H1 (cell line): Measurements from ENCODE around the gene COASY. TPM values are rescaled to one million over a fixed set of nuclear protein-coding genes. Genes with fewer than 3 reads are reported as not detected.

Experiments used
- ASH2L ChIP-seq: fragments of 200-600, 300-600 bp; sonication (generic); IDR thresholded peaks from one replicate; pipeline ENCODE4 v1.7.1; 2017; ENCODE audit warnings: low read length
- BCL11A ChIP-seq, 2 experiments: IDR thresholded peaks; one replicate each; pipeline ENCODE4 v1.6.1; 2011; ENCODE audit warnings: low read depth in 2 of 2, low read length in 2 of 2, mild to moderate bottlenecking in 2 of 2
- CBX5 ChIP-seq: fragments of 300-800, 300-1000 bp; sonication (generic); IDR thresholded peaks from 2 replicates; pipeline ENCODE4 v1.7.1; 2016; ENCODE audit warnings: antibody characterized with exemption, low read length, low read depth
- CEBPB ChIP-seq: IDR thresholded peaks from 2 replicates; pipeline ENCODE4 v1.6.1; 2012; ENCODE audit warnings: low read depth, low read length
- CHD1 ChIP-seq: IDR thresholded peaks from 2 replicates; pipeline ENCODE4 v1.6.1; 2012; ENCODE audit warnings: low read depth, low read length, improper control_type of control experiment
- CREB1 ChIP-seq: IDR thresholded peaks from 2 replicates; pipeline ENCODE4 v1.6.1; 2012; ENCODE audit warnings: inconsistent platforms
- EGR1 ChIP-seq: IDR thresholded peaks from 2 replicates; pipeline ENCODE4 v1.6.1; 2011; ENCODE audit warnings: low read depth, low read length, borderline replicate concordance
- EZH2 ChIP-seq: fragments of 200-600 bp; sonication (generic); IDR thresholded peaks from 2 replicates; pipeline ENCODE4 v1.7.1; 2012; ENCODE audit warnings: low read depth, mild to moderate bottlenecking, moderate library complexity, low read length, inconsistent platforms; ENCODE audit not compliant: severe bottlenecking
- GABPA ChIP-seq: IDR thresholded peaks from 2 replicates; pipeline ENCODE4 v1.6.1; 2011; ENCODE audit warnings: mild to moderate bottlenecking, low read length, moderate library complexity, borderline replicate concordance; ENCODE audit not compliant: insufficient read depth
- HDAC2 ChIP-seq, 2 experiments: fragments of 300-600 bp in 1 of 2; sonication (generic) in 1 of 2; IDR thresholded peaks; 2 replicates each; pipeline ENCODE4 v1.6.1; 2011 to 2012; ENCODE audit warnings: low read depth in 2 of 2, low read length in 2 of 2, mild to moderate bottlenecking in 2 of 2, moderate library complexity in 2 of 2, borderline replicate concordance in 1 of 2, inconsistent platforms in 1 of 2
- KDM4A ChIP-seq: IDR thresholded peaks from one replicate; pipeline ENCODE4 v1.7.1; 2012; ENCODE audit warnings: low read depth, mild to moderate bottlenecking, moderate library complexity, low read length, inconsistent platforms; ENCODE audit not compliant: severe bottlenecking
- NRF1 ChIP-seq: IDR thresholded peaks from 2 replicates; pipeline ENCODE4 v1.6.1; 2011; ENCODE audit warnings: mild to moderate bottlenecking, low read depth, low read length, improper control_type of control experiment
- POLR2A ChIP-seq, 2 experiments: IDR thresholded peaks; 1 replicate in 1 of 2; 2 replicates in 1 of 2; pipeline ENCODE4 v1.6.1; 2011; ENCODE audit warnings: low read depth in 2 of 2, low read length in 2 of 2, mild to moderate bottlenecking in 2 of 2; ENCODE audit errors: control extremely low read depth in 1 of 2
- RBBP5 ChIP-seq: IDR thresholded peaks from 2 replicates; pipeline ENCODE4 v1.7.1; 2012; ENCODE audit warnings: low read depth, mild to moderate bottlenecking, inconsistent platforms, low read length, moderate library complexity, borderline replicate concordance
- RNF2 ChIP-seq: fragments of 200-900, 300-1000 bp; sonication (generic); IDR thresholded peaks from 2 replicates; pipeline ENCODE4 v1.7.1; 2016; ENCODE audit warnings: borderline replicate concordance, low read depth, mild to moderate bottlenecking, antibody characterized with exemption, low read length; ENCODE audit not compliant: poor library complexity, severe bottlenecking; ENCODE audit errors: missing control alignments
- SAP30 ChIP-seq: fragments of 300-600 bp; sonication (generic); IDR thresholded peaks from 2 replicates; pipeline ENCODE4 v1.7.1; 2012; ENCODE audit warnings: low read length, moderate library complexity, mild to moderate bottlenecking, inconsistent platforms; ENCODE audit not compliant: insufficient read depth, insufficient replicate concordance
- SIRT6 ChIP-seq: IDR thresholded peaks from one replicate; pipeline ENCODE4 v1.7.1; 2012; ENCODE audit warnings: low read length, inconsistent platforms
- SRF ChIP-seq: IDR thresholded peaks from 2 replicates; pipeline ENCODE4 v1.6.1; 2011; ENCODE audit warnings: mild to moderate bottlenecking, low read depth, low read length, moderate library complexity
- SUZ12 ChIP-seq: fragments of 200-600 bp; sonication (generic); IDR thresholded peaks from 2 replicates; pipeline ENCODE4 v1.6.1; 2012; ENCODE audit warnings: mild to moderate bottlenecking, inconsistent platforms, low read length, moderate library complexity, mixed read lengths
- TAF1 ChIP-seq: IDR thresholded peaks from 2 replicates; pipeline ENCODE4 v1.6.1; 2011; ENCODE audit warnings: mild to moderate bottlenecking, low read depth, low read length
- polyA plus RNA-seq, 7 experiments: library from polyadenylated mRNA; depleted of rRNA in 3 of 7; stranded (reverse) in 5 of 7; unstranded in 2 of 7; fragments of >200 nt in 5 of 7; fragments of 200-250 nt in 2 of 7; gene quantifications; 1 replicate in 5 of 7; 2 replicates in 1 of 7; 4 replicates in 1 of 7; pipeline versions ENCODE4 v1.2.1 to v1.2.3, GENCODE V29; 2011 to 2013; ENCODE audit warnings: missing spikeins in 2 of 7, mixed read lengths in 2 of 7
- total RNA-seq: library from RNA; stranded (reverse); fragmentation: NEBNext Ultra II Directional; extraction: Animal tissue kit (Norgen Biotek cat#: 25700); gene quantifications from 2 replicates; pipeline ENCODE4 v1.2.1, GENCODE V29; 2021
- TF ChIP-seq, protein P1 (sequence below), 3 experiments: IDR thresholded peaks; 1 replicate in 2 of 3; 2 replicates in 1 of 3; pipeline versions ENCODE4 v1.5.1 to v1.6.1; 2011; ENCODE audit warnings: low read length in 3 of 3, mild to moderate bottlenecking in 3 of 3, inconsistent platforms in 2 of 3, low read depth in 1 of 3, moderate library complexity in 1 of 3; ENCODE audit not compliant: insufficient read depth in 1 of 3; ENCODE audit errors: control extremely low read depth in 1 of 3

COASY gene
- total and polyA plus RNA-seq, 2 of the 8 experiments (the other 6 are each of a cell fraction or from before 2014, with no cell fraction given), result 64.5 to 100 TPM

DNA sequence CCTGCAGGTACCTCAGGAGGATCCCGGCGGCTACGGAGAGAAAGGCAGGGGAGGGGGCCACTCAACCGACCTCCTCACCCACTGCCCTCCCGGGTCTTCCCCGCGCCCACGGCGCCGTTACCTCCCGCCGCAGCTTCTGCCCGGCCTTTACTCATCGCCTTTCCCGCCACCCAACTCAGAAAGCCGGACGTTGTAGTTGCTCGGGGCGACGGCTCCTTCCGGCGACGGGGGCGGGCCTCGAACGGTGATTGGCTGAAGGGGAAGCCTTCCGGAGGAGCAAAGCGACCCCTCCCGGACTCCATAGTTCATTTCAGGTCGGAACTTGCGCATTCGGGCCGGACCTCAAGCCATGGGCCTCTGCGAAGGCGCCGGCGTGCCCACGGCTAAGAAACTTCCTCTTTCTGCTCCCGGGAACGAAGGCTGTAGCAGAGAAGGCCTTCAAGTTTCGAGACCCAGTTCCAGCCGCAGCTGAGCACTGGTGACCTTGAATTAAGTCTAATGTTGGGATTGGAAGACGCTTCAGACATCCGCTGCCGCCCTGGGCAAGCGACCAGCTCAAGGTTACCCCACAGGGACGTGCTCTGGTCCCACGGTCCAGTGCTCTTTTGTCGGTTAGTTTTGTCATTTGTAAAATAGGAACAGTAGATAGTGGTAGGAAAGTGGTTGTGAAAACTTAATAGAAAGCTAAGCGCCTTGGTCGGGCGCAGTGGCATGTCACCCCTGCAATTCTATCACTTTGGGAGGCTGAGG lies 15.8 kb downstream of the COASY start, which contains the start of gene PSMC3IP (continued):
- TF ChIP-seq NRF1, result no peak; the same call in 1 of the 2 replicates
- TF ChIP-seq, protein P1, sequence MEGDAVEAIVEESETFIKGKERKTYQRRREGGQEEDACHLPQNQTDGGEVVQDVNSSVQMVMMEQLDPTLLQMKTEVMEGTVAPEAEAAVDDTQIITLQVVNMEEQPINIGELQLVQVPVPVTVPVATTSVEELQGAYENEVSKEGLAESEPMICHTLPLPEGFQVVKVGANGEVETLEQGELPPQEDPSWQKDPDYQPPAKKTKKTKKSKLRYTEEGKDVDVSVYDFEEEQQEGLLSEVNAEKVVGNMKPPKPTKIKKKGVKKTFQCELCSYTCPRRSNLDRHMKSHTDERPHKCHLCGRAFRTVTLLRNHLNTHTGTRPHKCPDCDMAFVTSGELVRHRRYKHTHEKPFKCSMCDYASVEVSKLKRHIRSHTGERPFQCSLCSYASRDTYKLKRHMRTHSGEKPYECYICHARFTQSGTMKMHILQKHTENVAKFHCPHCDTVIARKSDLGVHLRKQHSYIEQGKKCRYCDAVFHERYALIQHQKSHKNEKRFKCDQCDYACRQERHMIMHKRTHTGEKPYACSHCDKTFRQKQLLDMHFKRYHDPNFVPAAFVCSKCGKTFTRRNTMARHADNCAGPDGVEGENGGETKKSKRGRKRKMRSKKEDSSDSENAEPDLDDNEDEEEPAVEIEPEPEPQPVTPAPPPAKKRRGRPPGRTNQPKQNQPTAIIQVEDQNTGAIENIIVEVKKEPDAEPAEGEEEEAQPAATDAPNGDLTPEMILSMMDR (IDR thresholded peaks at IDR 0.05; ENCODE audit: control extremely low read depth in 1 of 3, insufficient read depth in 1 of 3, low read depth in 1 of 3, low read length in 3 of 3), result peak; percentile 44 to 58 (median 57)
- TF ChIP-seq CHD1, result no peak
- peak; percentile 89 for TF ChIP-seq TAF1
- TF ChIP-seq CBX5, result no peak
- TF ChIP-seq POLR2A (IDR thresholded peaks at IDR 0.05; ENCODE audit: control extremely low read depth in 1 of 2, low read depth in 2 of 2, low read length in 2 of 2), result peak; percentile 60 to 76
- TF ChIP-seq RNF2, result no peak
- TF ChIP-seq EGR1, result peak; percentile 56; the same call in 1 of the 2 replicates
- TF ChIP-seq GABPA, result peak; percentile 95
- 0 out of 2 replicates have a peak, but pooled peaks have one; percentile 28 for TF ChIP-seq SRF
- TF ChIP-seq SAP30, result peak; percentile 28
- TF ChIP-seq KDM4A, result peak; percentile 70
- TF ChIP-seq HDAC2 (IDR thresholded peaks at IDR 0.05; ENCODE audit: borderline replicate concordance in 1 of 2, low read depth in 2 of 2, low read length in 2 of 2), result peak in 1 of 2 experiments; percentile 49; a peak in 1 of 4 replicates
- TF ChIP-seq ASH2L, result peak; percentile 77
- no peak for TF ChIP-seq CEBPB
- no peak for TF ChIP-seq SIRT6
- TF ChIP-seq RBBP5, result no peak
- TF ChIP-seq SUZ12, result no peak
- peak; percentile 86 for TF ChIP-seq CREB1
- no peak for TF ChIP-seq EZH2
- no peak for TF ChIP-seq BCL11A (IDR thresholded peaks at IDR 0.05; ENCODE audit: low read depth in 2 of 2, low read length in 2 of 2)
